Karpas-422 (cell line): ENCODE results near the gene PDE3A. TPM values are rescaled to one million over a fixed set of nuclear protein-coding genes. Genes with fewer than 3 reads are reported as not detected.

ENCODE experiments used
- DNase-seq: peaks from one replicate; pipeline ENCODE4 v3.0.0-alpha.2; 2015
- H2AFZ ChIP-seq: fragments of 200-600 bp; sonication (generic); 2 replicates; pipeline ENCODE4 v1.6.1; 2014; ENCODE audit warnings: antibody characterized with exemption, low read length, mixed read lengths
- H3K27ac ChIP-seq: fragments of 200-600 bp; sonication (generic); 2 replicates; pipeline ENCODE4 v1.5.1; 2014; ENCODE audit warnings: mild to moderate bottlenecking, low read length, moderate library complexity
- H3K27me3 ChIP-seq: fragments of 200-600 bp; sonication (generic); 2 replicates; pipeline ENCODE4 v1.6.1; 2014; ENCODE audit warnings: low read length, mixed read lengths
- H3K36me3 ChIP-seq: fragments of 200-600 bp; sonication (generic); 2 replicates; pipeline ENCODE4 v1.6.1; 2014; ENCODE audit warnings: low read length, mixed read lengths; ENCODE audit not compliant: insufficient read depth
- H3K4me1 ChIP-seq: fragments of 200-600 bp; sonication (generic); 2 replicates; pipeline ENCODE4 v1.6.1; 2014; ENCODE audit warnings: mild to moderate bottlenecking, low read length, mixed read lengths
- H3K4me2 ChIP-seq: fragments of 200-600 bp; sonication (generic); 2 replicates; pipeline ENCODE4 v1.6.1; 2014; ENCODE audit warnings: low read length, low read depth, mild to moderate bottlenecking; ENCODE audit not compliant: poor library complexity, severe bottlenecking
- H3K4me3 ChIP-seq: fragments of 200-600 bp; sonication (generic); 2 replicates; pipeline ENCODE4 v1.5.1; 2014; ENCODE audit warnings: mild to moderate bottlenecking, antibody characterized with exemption, low read length, mixed read lengths
- H3K79me2 ChIP-seq: fragments of 200-600 bp; sonication (generic); 2 replicates; pipeline ENCODE4 v1.6.1; 2014; ENCODE audit warnings: mild to moderate bottlenecking, low read length, mixed read lengths
- H3K9ac ChIP-seq: fragments of 200-600 bp; sonication (generic); 2 replicates; pipeline ENCODE4 v1.6.0; 2014; ENCODE audit warnings: low read length
- H3K9me2 ChIP-seq: fragments of 200-600 bp; sonication (generic), shearing (Covaris generic); replicated peaks from 2 replicates; pipeline ENCODE4 v1.6.0; 2014; ENCODE audit warnings: mild to moderate bottlenecking, low read length, moderate library complexity; ENCODE audit not compliant: insufficient read depth
- H3K9me3 ChIP-seq: fragments of 300-700, 200-600 bp; sonication (generic); 2 replicates; pipeline ENCODE4 v1.6.1; 2014; ENCODE audit warnings: low read length, mixed read lengths
- H4K20me1 ChIP-seq: fragments of 200-600 bp; sonication (generic); 2 replicates; pipeline ENCODE4 v1.6.1; 2014; ENCODE audit warnings: mild to moderate bottlenecking, antibody characterized with exemption, low read length, low read depth; ENCODE audit not compliant: insufficient read depth
- total RNA-seq: library from RNA; depleted of rRNA; stranded (reverse); fragments of >200 nt; shearing (Covaris generic); gene quantifications from 2 replicates; pipeline ENCODE4 v1.2.3, GENCODE V29; 2014; ENCODE audit warnings: low replicate concordance

PDE3A gene
- total RNA-seq, 1 experiment from 2014 or later = not detected

- no peaks in the 10 kb centered on the region for H3K27me3 ChIP-seq
- H3K4me2 ChIP-seq = no peak overlapping the region
- H4K20me1 ChIP-seq = no peaks in the 10 kb centered on the region
- no peak overlapping the region for H2AFZ ChIP-seq
- no peak overlapping the region for H3K9ac ChIP-seq
- no peak overlapping the region for H3K27ac ChIP-seq
- H3K4me3 ChIP-seq = no peak overlapping the region
- peak; percentile 68 for DNase-seq
- H3K36me3 ChIP-seq = no peaks in the 10 kb centered on the region
- H3K79me2 ChIP-seq = no peaks in the 10 kb centered on the region
- H3K9me2 ChIP-seq = no peaks in the 10 kb centered on the region
- H3K9me3 ChIP-seq = no peaks in the 10 kb centered on the region
- no peaks in the 10 kb centered on the region for H3K4me1 ChIP-seq
These were observed 278.0 kb downstream of the PDE3A start for GRCh38 chr12:20646239-20646827.

- Histone ChIP-seq H3K9me2 (no peaks in the 10 kb centered on the region), H3K9ac (no peak overlapping the region), H3K4me3 (no peak overlapping the region), H3K36me3 (no peaks in the 10 kb centered on the region), H3K27ac (no peak overlapping the region), H3K27me3 (no peaks in the 10 kb centered on the region), H3K9me3 (no peaks in the 10 kb centered on the region), H3K4me2 (no peak overlapping the region), H2AFZ (no peak overlapping the region), H3K79me2 (no peaks in the 10 kb centered on the region), H4K20me1 (no peaks in the 10 kb centered on the region), H3K4me1 (no peaks in the 10 kb centered on the region)
- no peak for DNase-seq
These were observed 285.5 kb downstream of the PDE3A start for GRCh38 chr12:20653871-20654270.

- no peaks in the 10 kb centered on the region for H3K4me1 ChIP-seq
- no peaks in the 10 kb centered on the region for H3K79me2 ChIP-seq
- no peaks in the 10 kb centered on the region for H3K27me3 ChIP-seq
- no peaks in the 10 kb centered on the region for H3K9me2 ChIP-seq
- no peak overlapping the region for H2AFZ ChIP-seq
- no peak overlapping the region for H3K27ac ChIP-seq
- H3K9me3 ChIP-seq = 0 out of 2 replicates have a peak, but pooled peaks cover 4% of the 10 kb centered on the region
- H3K36me3 ChIP-seq = no peaks in the 10 kb centered on the region
- DNase-seq = no peak
- H4K20me1 ChIP-seq = no peaks in the 10 kb centered on the region
- H3K4me3 ChIP-seq = no peak overlapping the region
- H3K4me2 ChIP-seq = no peak overlapping the region
- no peak overlapping the region for H3K9ac ChIP-seq
These were observed 288.3 kb downstream of the PDE3A start for GRCh38 chr12:20656600-20656999.

- H2AFZ ChIP-seq = no peak overlapping the region
- no peak for DNase-seq
- no peaks in the 10 kb centered on the region for H3K36me3 ChIP-seq
- no peak overlapping the region for H3K4me3 ChIP-seq
- H3K27me3 ChIP-seq = no peaks in the 10 kb centered on the region
- H3K9me2 ChIP-seq = no peaks in the 10 kb centered on the region
- no peaks in the 10 kb centered on the region for H3K4me1 ChIP-seq
- no peaks in the 10 kb centered on the region for H4K20me1 ChIP-seq
- no peak overlapping the region for H3K4me2 ChIP-seq
- H3K79me2 ChIP-seq = no peaks in the 10 kb centered on the region
- H3K27ac ChIP-seq = no peak overlapping the region
- no peak overlapping the region for H3K9ac ChIP-seq
- 0 out of 2 replicates have a peak, but pooled peaks cover 4% of the 10 kb centered on the region for H3K9me3 ChIP-seq
These were observed 289.2 kb downstream of the PDE3A start for GRCh38 chr12:20657496-20657895.

- Histone ChIP-seq H3K27ac (no peak overlapping the region), H3K4me3 (no peak overlapping the region), H3K9ac (no peak overlapping the region), H4K20me1 (no peaks in the 10 kb centered on the region), H3K9me2 (no peaks in the 10 kb centered on the region; the same call in 1 of the 2 replicates), H3K27me3 (no peaks in the 10 kb centered on the region), H3K4me2 (no peak overlapping the region), H2AFZ (no peak overlapping the region), H3K36me3 (no peaks in the 10 kb centered on the region), H3K79me2 (no peaks in the 10 kb centered on the region), H3K4me1 (no peaks in the 10 kb centered on the region), H3K9me3 (0 out of 2 replicates have a peak, but pooled peaks cover 4% of the 10 kb centered on the region)
- no peak for DNase-seq
These were observed 313.0 kb downstream of the PDE3A start for GRCh38 chr12:20681334-20681733.

- DNase-seq = no peak
- Histone ChIP-seq H3K27me3 (no peaks in the 10 kb centered on the region), H3K27ac (no peak within 1 kb of the TSS), H3K4me3 (no peak within 1 kb of the TSS), H3K4me1 (no peaks in the 10 kb centered on the region), H3K79me2 (no peaks in the 10 kb centered on the region), H3K9me3 (no peaks in the 10 kb centered on the region), H3K9me2 (no peaks in the 10 kb centered on the region), H2AFZ (no peak within 1 kb of the TSS), H3K36me3 (no peaks in the 10 kb centered on the region), H3K9ac (no peak within 1 kb of the TSS), H3K4me2 (no peak within 1 kb of the TSS), H4K20me1 (no peaks in the 10 kb centered on the region)
These were observed 326.9 kb downstream of the PDE3A start, which contains the start of gene SLCO1C1 for GRCh38 chr12:20695232-20695631. SLCO1C1 (plus strand) TSS chr12:20695332; CDS start chr12:20699577, 4,245 bp downstream.

GRCh38 chr12:20696181-20696905, 328.0 kb downstream of the PDE3A start:
- Histone ChIP-seq H3K36me3 (no peaks in the 10 kb centered on the region), H3K79me2 (no peaks in the 10 kb centered on the region), H3K9me3 (no peaks in the 10 kb centered on the region), H2AFZ (no peak overlapping the region), H3K9me2 (no peaks in the 10 kb centered on the region), H3K27me3 (no peaks in the 10 kb centered on the region), H4K20me1 (no peaks in the 10 kb centered on the region), H3K9ac (no peak overlapping the region), H3K27ac (no peak overlapping the region), H3K4me2 (no peak overlapping the region), H3K4me3 (no peak overlapping the region), H3K4me1 (no peaks in the 10 kb centered on the region)
- no peak for DNase-seq

- Histone ChIP-seq H3K79me2 (no peaks in the 10 kb centered on the region), H3K27me3 (no peaks in the 10 kb centered on the region), H3K9me3 (no peaks in the 10 kb centered on the region), H3K9ac (no peak overlapping the region), H2AFZ (no peak overlapping the region), H3K36me3 (no peaks in the 10 kb centered on the region), H3K4me3 (no peak overlapping the region), H3K4me1 (no peaks in the 10 kb centered on the region), H3K9me2 (no peaks in the 10 kb centered on the region), H3K27ac (no peak overlapping the region), H3K4me2 (no peak overlapping the region), H4K20me1 (no peaks in the 10 kb centered on the region)
- no peak for DNase-seq
These were observed 332.8 kb downstream of the PDE3A start for GRCh38 chr12:20701106-20701505.
